ENCODE results near the gene DCLRE1C. TPM values are rescaled to one million over a fixed set of nuclear protein-coding genes. Genes with fewer than 3 reads are reported as not detected.
"Not testable (repeated sequence)": the region's sequence is repeated elsewhere in the genome, so short reads cannot be mapped to it uniquely, and the experiment has no call there.

The DCLRE1C gene
- polyA plus RNA-seq, 1 donor = 11.3 TPM

- no peaks in the 10 kb centered on the region for H3K27me3 ChIP-seq (ENCODE audit: control insufficient read depth, insufficient read depth, low read length)
- 100% methylated on average over 2 of the region's 3 CpGs for WGBS (ENCODE audit: insufficient coverage, low lambda C conversion rate)
- H3K4me1 ChIP-seq (ENCODE audit: control insufficient read depth, insufficient read depth, low read length) = no peaks in the 10 kb centered on the region
- H3K36me3 ChIP-seq (ENCODE audit: control insufficient read depth, insufficient read depth, low read length) = peaks cover 66% of the 10 kb centered on the region
- DNase-seq = no peak
- no peak overlapping the region for H3K27ac ChIP-seq (ENCODE audit: low read length)
- H3K4me3 ChIP-seq (ENCODE audit: low read length) = no peak overlapping the region
- H3K9me3 ChIP-seq (ENCODE audit: control insufficient read depth, low read depth, low read length) = peaks cover 15% of the 10 kb centered on the region
These were observed 34.9 kb downstream of the DCLRE1C start for GRCh38 chr10:14918964-14919363.

GRCh38 chr10:14917827-14918226 lies 36.1 kb downstream of the DCLRE1C start:
- Histone ChIP-seq H3K27ac (ENCODE audit: low read length) (no peak overlapping the region), H3K27me3 (ENCODE audit: control insufficient read depth, insufficient read depth, low read length) (no peaks in the 10 kb centered on the region), H3K4me1 (ENCODE audit: control insufficient read depth, insufficient read depth, low read length) (no peaks in the 10 kb centered on the region), H3K4me3 (ENCODE audit: low read length) (no peak overlapping the region), H3K36me3 (ENCODE audit: control insufficient read depth, insufficient read depth, low read length) (peaks cover 66% of the 10 kb centered on the region), H3K9me3 (ENCODE audit: control insufficient read depth, low read depth, low read length) (peaks cover 15% of the 10 kb centered on the region)
- no peak for DNase-seq
- no CpG with 5 or more reads among the region's 3 CpGs for WGBS (ENCODE audit: insufficient coverage, low lambda C conversion rate)

- Histone ChIP-seq H3K36me3 (ENCODE audit: control insufficient read depth, insufficient read depth, low read length) (peaks cover 55% of the 10 kb centered on the region), H3K9me3 (ENCODE audit: control insufficient read depth, low read depth, low read length) (peaks cover 15% of the 10 kb centered on the region), H3K4me1 (ENCODE audit: control insufficient read depth, insufficient read depth, low read length) (no peaks in the 10 kb centered on the region), H3K27me3 (ENCODE audit: control insufficient read depth, insufficient read depth, low read length) (no peaks in the 10 kb centered on the region), H3K4me3 (ENCODE audit: low read length) (no peak overlapping the region), H3K27ac (ENCODE audit: low read length) (no peak overlapping the region)
- DNase-seq = no peak
- 100% methylated on average over 2 of the region's 2 CpGs for WGBS (ENCODE audit: insufficient coverage, low lambda C conversion rate)
These were observed 37.3 kb downstream of the DCLRE1C start for GRCh38 chr10:14916600-14916999.

GRCh38 chr10:14911801-14912200 lies 42.1 kb downstream of the DCLRE1C start:
- no CpG with 5 or more reads among the region's 3 CpGs for WGBS (ENCODE audit: insufficient coverage, low lambda C conversion rate)
- H3K36me3 ChIP-seq (ENCODE audit: control insufficient read depth, insufficient read depth, low read length) = peaks cover 50% of the 10 kb centered on the region
- no peak overlapping the region for H3K27ac ChIP-seq (ENCODE audit: low read length)
- no peaks in the 10 kb centered on the region for H3K27me3 ChIP-seq (ENCODE audit: control insufficient read depth, insufficient read depth, low read length)
- H3K4me1 ChIP-seq (ENCODE audit: control insufficient read depth, insufficient read depth, low read length) = no peaks in the 10 kb centered on the region
- no peak overlapping the region for H3K4me3 ChIP-seq (ENCODE audit: low read length)
- peak in 1 of 2 donors; percentile 17 for DNase-seq
- H3K9me3 ChIP-seq (ENCODE audit: control insufficient read depth, low read depth, low read length) = peaks cover 8% of the 10 kb centered on the region

GRCh38 chr10:14910953-14911352 lies 42.9 kb downstream of the DCLRE1C start:
- no peaks in the 10 kb centered on the region for H3K4me1 ChIP-seq (ENCODE audit: control insufficient read depth, insufficient read depth, low read length)
- no peak overlapping the region for H3K27ac ChIP-seq (ENCODE audit: low read length)
- peaks cover 8% of the 10 kb centered on the region for H3K9me3 ChIP-seq (ENCODE audit: control insufficient read depth, low read depth, low read length)
- no CpG with 5 or more reads among the region's 4 CpGs for WGBS (ENCODE audit: insufficient coverage, low lambda C conversion rate)
- peaks cover 48% of the 10 kb centered on the region for H3K36me3 ChIP-seq (ENCODE audit: control insufficient read depth, insufficient read depth, low read length)
- no peak overlapping the region for H3K4me3 ChIP-seq (ENCODE audit: low read length)
- H3K27me3 ChIP-seq (ENCODE audit: control insufficient read depth, insufficient read depth, low read length) = no peaks in the 10 kb centered on the region
- DNase-seq = no peak

- H3K36me3 ChIP-seq (ENCODE audit: control insufficient read depth, insufficient read depth, low read length) = peaks cover 48% of the 10 kb centered on the region
- H3K27ac ChIP-seq (ENCODE audit: low read length) = no peak overlapping the region
- H3K9me3 ChIP-seq (ENCODE audit: control insufficient read depth, low read depth, low read length) = peaks cover 2% of the 10 kb centered on the region
- H3K4me1 ChIP-seq (ENCODE audit: control insufficient read depth, insufficient read depth, low read length) = no peaks in the 10 kb centered on the region
- no CpG with 5 or more reads among the region's 2 CpGs for WGBS (ENCODE audit: insufficient coverage, low lambda C conversion rate)
- DNase-seq = no peak
- no peak overlapping the region for H3K4me3 ChIP-seq (ENCODE audit: low read length)
- H3K27me3 ChIP-seq (ENCODE audit: control insufficient read depth, insufficient read depth, low read length) = no peaks in the 10 kb centered on the region
These were observed 44.8 kb downstream of the DCLRE1C start for GRCh38 chr10:14909101-14909500.

GRCh38 chr10:14907591-14907990 lies 46.3 kb downstream of the DCLRE1C start:
- not testable (repeated sequence) for H3K4me3 ChIP-seq (ENCODE audit: low read length); DNase-seq; H3K4me1 ChIP-seq (ENCODE audit: control insufficient read depth, insufficient read depth, low read length); H3K9me3 ChIP-seq (ENCODE audit: control insufficient read depth, low read depth, low read length); H3K27me3 ChIP-seq (ENCODE audit: control insufficient read depth, insufficient read depth, low read length); H3K27ac ChIP-seq (ENCODE audit: low read length)
- WGBS (ENCODE audit: insufficient coverage, low lambda C conversion rate) = 100% methylated on average over 3 of the region's 4 CpGs
- peaks cover 41% of the 10 kb centered on the region for H3K36me3 ChIP-seq (ENCODE audit: control insufficient read depth, insufficient read depth, low read length)

GRCh38 chr10:14906765-14907164 lies 47.1 kb downstream of the DCLRE1C start:
- peaks cover 2% of the 10 kb centered on the region for H3K9me3 ChIP-seq (ENCODE audit: control insufficient read depth, low read depth, low read length)
- H3K27me3 ChIP-seq (ENCODE audit: control insufficient read depth, insufficient read depth, low read length) = no peaks in the 10 kb centered on the region
- peaks cover 41% of the 10 kb centered on the region for H3K36me3 ChIP-seq (ENCODE audit: control insufficient read depth, insufficient read depth, low read length)
- H3K4me3 ChIP-seq (ENCODE audit: low read length) = no peak overlapping the region
- no peak overlapping the region for H3K27ac ChIP-seq (ENCODE audit: low read length)
- DNase-seq = no peak
- no peaks in the 10 kb centered on the region for H3K4me1 ChIP-seq (ENCODE audit: control insufficient read depth, insufficient read depth, low read length)
- 100% methylated on average over 1 of the region's 2 CpGs for WGBS (ENCODE audit: insufficient coverage, low lambda C conversion rate)

- H3K36me3 ChIP-seq (ENCODE audit: control insufficient read depth, insufficient read depth, low read length) = peaks cover 39% of the 10 kb centered on the region
- no peaks in the 10 kb centered on the region for H3K4me1 ChIP-seq (ENCODE audit: control insufficient read depth, insufficient read depth, low read length)
- H3K27ac ChIP-seq (ENCODE audit: low read length) = no peak overlapping the region
- no peak overlapping the region for H3K4me3 ChIP-seq (ENCODE audit: low read length)
- no peaks in the 10 kb centered on the region for H3K27me3 ChIP-seq (ENCODE audit: control insufficient read depth, insufficient read depth, low read length)
- H3K9me3 ChIP-seq (ENCODE audit: control insufficient read depth, low read depth, low read length) = peaks cover 2% of the 10 kb centered on the region
- no peak for DNase-seq
- WGBS (ENCODE audit: insufficient coverage, low lambda C conversion rate) = no CpG with 5 or more reads among the region's 2 CpGs
These were observed 48.0 kb downstream of the DCLRE1C start for GRCh38 chr10:14905890-14906289.

- Histone ChIP-seq H3K4me3 (ENCODE audit: low read length) (no peak overlapping the region), H3K4me1 (ENCODE audit: control insufficient read depth, insufficient read depth, low read length) (no peaks in the 10 kb centered on the region), H3K36me3 (ENCODE audit: control insufficient read depth, insufficient read depth, low read length) (peaks cover 30% of the 10 kb centered on the region), H3K9me3 (ENCODE audit: control insufficient read depth, low read depth, low read length) (peaks cover 2% of the 10 kb centered on the region), H3K27ac (ENCODE audit: low read length) (no peak overlapping the region), H3K27me3 (ENCODE audit: control insufficient read depth, insufficient read depth, low read length) (no peaks in the 10 kb centered on the region)
- DNase-seq = no peak
- no CpG with 5 or more reads among the region's 2 CpGs for WGBS (ENCODE audit: insufficient coverage, low lambda C conversion rate)
These were observed 49.0 kb downstream of the DCLRE1C start for GRCh38 chr10:14904864-14905263.

- 17% methylated on average over 1 of the region's 1 CpG for WGBS (ENCODE audit: insufficient coverage, low lambda C conversion rate)
- Histone ChIP-seq H3K27me3 (ENCODE audit: control insufficient read depth, insufficient read depth, low read length) (no peaks in the 10 kb centered on the region), H3K9me3 (ENCODE audit: control insufficient read depth, low read depth, low read length) (peaks cover 2% of the 10 kb centered on the region), H3K4me3 (ENCODE audit: low read length) (no peak overlapping the region), H3K36me3 (ENCODE audit: control insufficient read depth, insufficient read depth, low read length) (peaks cover 29% of the 10 kb centered on the region), H3K27ac (ENCODE audit: low read length) (no peak overlapping the region), H3K4me1 (ENCODE audit: control insufficient read depth, insufficient read depth, low read length) (no peaks in the 10 kb centered on the region)
- peak in 1 of 2 donors; percentile 15 for DNase-seq
These were observed 49.6 kb downstream of the DCLRE1C start for GRCh38 chr10:14904316-14904732.
